Right kidney (tissue), 1 donor: ENCODE data around the gene LRMDA.
"Not testable (repeated sequence)": the region's sequence is repeated elsewhere in the genome, so short reads cannot be mapped to it uniquely, and the experiment has no call there.

Experiments
- DNase-seq: peaks from one replicate; pipeline ENCODE4 v3.0.0-alpha.2; 2016

The LRMDA gene

GRCh38 chr10:75588031-75588430, 156.6 kb downstream of the LRMDA start:
- no peak for DNase-seq

DNA sequence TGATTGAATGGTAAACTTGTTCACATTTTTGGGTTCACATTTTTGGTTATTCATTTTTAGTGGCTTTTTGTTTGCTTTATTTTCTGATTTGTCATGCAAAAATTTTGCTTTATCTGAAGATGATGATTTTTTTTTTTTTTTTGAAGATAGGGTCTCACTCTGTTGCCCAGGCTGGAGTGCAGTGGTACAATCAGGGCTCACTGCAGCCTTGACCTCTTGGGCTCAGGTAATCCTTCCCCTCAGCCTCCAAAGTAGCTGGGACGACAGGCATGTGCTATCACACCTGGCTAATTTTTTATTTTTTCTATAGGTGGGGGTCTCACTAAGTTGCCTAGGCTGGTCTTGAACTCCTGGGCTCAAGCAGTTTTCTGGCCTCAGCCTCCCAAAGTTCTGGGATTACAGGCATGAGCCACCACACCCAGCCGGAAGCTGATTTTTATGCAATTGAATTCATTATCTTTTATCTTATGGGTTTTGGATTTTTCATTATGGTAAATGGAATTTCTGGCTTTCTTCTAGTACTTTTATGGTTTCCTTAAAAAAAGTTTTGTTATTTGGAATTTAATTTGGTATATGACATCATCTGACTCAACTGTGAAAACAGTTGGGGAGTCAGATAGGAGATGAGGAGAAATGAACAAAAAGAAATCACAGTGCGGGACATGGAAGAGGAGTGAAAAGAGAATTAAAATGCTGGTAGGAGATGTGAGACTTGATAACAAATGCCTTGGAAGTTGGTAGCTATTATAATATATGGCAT, 158.7 kb downstream of the LRMDA start:
- no peak for DNase-seq

GRCh38 chr10:75592151-75592787, 160.8 kb downstream of the LRMDA start:
- peak; percentile 75 for DNase-seq

DNA sequence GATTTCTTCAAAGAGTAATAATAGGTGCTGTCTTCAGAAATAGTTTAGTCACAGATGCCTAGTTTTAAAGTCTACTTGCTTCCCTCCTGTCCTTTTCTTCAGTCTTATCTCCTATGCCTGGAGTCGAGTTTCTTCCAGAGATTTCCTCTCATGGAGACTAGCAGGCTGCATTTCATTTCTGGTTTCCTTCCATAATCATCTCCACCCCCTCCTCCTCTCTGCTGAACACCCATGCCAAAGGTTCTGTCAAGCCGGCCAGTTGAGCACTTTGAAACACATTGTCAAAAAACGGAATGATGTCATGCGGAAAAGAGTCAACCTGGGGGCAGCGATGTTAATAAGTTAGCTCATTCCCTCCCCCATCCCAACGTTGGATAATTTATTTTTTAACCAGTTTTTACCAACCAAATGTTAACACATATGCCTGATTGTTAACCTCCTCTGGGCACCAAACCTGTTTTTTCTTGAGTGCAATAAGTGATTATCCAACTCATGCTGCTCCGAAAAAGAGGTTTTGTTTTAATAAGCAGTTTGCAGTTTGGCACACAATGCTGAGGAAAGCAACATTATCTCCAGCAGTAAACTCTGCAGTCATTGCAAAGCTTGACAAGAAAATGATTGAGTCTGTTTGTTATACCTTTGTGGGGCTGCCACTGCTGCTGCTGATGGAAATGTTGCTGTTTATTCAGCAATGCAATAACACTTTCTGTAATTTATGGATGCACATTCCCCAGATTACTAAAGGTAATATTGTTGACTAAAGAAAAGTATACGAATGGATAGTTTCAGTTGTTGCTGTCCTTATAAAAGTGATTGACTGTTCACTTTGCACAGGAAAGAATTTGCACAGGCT, 161.6 kb downstream of the LRMDA start:
- DNase-seq, result no peak

- peak; percentile 47 for DNase-seq
Measured at GRCh38 chr10:75593692-75594556, 162.5 kb downstream of the LRMDA start.

DNA sequence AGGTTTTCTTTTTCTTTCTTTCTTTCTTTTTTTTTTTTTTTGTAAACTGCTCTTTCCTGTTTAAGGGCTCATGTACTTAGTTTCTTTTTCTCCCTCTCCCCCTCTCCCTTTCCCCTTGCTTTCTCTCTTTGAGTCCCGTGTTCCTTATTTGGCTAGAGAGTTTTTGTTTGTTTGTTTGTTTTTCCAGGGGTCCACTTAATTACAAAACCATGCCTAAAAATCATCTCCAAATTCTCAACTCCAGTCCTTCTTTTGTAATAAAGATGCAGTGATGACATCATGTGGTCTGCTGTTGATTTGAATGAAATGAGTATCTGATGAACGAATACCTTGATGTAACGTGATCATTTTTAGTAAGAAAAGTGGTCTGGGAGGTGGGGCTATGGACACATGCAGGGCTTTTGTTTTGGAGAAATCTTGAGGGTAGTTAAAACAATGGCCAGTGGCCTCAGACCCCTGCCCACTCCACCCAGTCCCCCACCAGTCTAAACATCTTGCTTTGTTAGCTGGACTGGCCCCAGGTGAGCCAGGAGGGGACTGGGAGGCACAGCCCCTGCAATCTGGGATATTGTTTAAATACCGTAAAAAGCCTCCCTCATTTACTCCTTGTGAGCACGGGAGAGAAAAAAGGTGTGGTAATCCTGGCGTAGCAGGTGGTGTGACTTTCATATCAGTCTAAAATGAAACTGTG, 165.7 kb downstream of the LRMDA start:
- no peak for DNase-seq

DNA sequence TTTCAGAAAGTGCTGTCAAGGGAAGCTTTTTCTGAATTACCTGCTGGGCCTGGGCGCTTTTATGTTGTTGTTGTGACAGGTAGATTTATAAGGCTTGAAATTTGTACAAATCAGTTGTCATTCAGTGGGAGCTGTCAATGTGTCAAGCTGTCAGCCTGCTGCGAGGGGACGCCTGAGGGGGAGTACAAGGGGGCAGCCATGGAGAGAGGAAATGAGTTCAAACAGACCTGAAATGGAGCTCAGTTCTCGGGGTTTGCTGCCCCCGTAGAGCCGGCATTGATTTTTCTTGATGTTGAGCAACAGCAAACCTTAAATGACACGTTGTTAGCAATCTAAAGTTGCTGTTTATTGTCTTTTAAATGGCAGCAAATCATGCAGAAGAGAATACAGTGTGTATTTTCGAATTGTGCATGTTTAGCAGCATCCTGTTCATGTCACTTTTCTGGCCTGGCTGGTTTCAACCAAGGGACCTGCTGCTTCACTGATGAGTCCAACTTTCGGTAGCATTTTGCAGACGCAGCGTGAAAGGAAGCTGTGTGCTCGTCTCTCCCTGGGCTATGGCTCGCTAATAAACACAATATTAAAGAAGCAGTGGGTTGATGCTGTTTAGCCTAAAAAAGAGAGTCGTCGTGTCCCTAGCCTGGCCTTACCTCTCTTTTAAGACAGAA, 166.5 kb downstream of the LRMDA start:
- no peak for DNase-seq

GRCh38 chr10:75598998-75599397, 167.6 kb downstream of the LRMDA start:
- DNase-seq, result no peak

DNA sequence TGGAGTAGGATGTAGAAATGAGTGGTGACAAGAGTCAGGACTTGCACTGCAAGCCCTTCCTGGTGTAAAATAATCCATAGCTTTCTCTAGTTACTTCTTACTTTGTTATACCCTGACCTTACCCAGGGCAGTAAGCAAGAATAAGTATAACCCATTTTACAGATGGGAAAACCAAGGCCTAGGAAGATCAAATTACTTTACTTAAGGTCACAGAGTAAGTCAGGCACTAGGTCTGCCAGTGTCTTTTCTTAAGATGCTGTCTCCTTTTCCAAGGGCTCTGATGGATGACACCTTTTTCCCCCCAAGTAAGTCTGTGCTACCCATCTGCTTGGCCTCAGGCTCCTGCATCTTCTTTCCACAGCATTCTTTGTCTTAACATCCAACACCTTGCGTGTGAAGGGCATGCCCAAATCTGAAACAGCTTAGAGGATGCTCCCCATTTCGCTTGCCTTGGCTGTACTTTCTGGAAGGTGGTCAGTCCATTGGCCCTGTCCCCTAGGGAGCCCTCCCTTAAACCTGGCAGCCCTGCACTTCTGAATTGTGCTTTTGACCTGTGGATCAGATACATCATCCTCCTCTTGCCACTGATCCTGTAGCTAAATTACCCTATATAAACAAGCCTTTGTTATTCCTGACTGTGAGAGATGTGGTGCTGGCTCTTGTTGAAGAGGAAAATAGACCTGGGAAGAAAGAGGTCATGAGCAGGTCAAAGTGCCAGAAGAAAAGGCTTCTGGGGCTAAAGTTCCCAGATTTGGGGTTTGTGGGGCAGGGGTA, 168.6 kb downstream of the LRMDA start:
- no peak for DNase-seq

DNA sequence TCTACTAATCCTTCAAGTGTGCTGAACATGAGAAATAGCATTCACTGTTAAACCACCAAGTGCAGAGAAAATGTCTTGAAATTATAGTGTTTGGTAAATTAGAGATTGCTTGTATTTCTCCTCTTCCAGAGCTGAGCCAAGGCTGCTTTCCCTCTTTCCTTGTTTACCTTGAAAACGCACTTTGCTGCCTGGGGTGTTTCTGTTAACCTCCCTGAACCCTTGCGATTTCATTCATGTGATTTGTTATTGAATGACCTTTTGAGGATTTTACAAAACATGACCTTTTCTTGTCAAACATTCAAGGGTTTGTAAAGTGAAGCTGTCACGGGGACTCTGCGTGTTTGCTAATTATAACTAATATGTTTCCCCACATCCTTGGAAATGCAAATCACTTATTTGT, 169.4 kb downstream of the LRMDA start:
- no peak for DNase-seq

DNA sequence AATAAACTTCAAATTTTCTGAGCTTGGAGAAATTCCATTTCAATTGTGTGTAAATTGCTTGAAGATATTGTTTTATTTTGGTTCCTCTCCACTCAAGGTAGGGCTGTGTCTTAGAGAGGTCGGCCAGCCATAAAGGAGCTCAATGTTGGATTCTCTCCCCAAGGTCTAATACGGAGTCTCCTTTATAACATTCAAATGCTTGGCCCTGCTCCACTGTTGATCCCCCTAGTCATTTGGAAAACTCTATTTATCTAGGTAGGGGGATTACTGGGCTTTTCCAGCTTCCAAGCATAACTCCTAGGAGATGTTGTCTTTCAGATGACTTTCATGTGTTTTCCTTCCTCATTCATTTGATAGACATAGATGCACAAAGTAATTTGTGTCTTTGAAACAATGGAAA, 170.9 kb downstream of the LRMDA start:
- DNase-seq, result no peak

GRCh38 chr10:75605096-75605495, 173.7 kb downstream of the LRMDA start:
- no peak for DNase-seq

GRCh38 chr10:75605795-75606194, 174.4 kb downstream of the LRMDA start:
- DNase-seq, result not testable (repeated sequence)

DNA sequence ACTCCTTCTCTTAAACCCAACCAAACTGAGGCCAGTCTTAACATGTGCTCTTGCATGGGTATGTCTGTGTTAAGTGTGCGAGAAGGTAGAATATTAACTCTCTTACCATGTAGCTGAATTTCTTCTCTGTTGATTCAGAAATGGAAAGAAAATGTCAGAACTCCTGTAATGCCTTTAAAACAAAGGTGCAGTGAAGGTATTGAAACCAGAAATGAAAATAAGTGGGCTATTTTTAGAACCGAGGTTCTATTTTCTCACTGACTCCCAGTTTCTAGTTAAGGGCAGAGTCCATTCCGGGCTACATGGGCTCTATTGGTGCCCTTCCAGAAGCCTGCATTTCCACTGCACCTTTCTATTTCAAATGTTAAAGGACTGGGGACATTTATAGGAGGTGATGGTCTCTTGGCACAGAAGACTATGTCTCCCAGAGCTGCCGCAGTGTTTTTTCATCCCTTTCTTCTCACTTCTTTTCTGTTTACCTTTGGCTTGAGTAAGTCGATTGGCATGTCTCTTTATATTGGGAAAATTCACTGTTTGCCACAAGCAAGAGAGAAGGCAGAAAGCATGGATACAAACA, 174.9 kb downstream of the LRMDA start:
- DNase-seq, result no peak

- no peak for DNase-seq
Measured at GRCh38 chr10:75607576-75607975, 176.2 kb downstream of the LRMDA start.

DNA sequence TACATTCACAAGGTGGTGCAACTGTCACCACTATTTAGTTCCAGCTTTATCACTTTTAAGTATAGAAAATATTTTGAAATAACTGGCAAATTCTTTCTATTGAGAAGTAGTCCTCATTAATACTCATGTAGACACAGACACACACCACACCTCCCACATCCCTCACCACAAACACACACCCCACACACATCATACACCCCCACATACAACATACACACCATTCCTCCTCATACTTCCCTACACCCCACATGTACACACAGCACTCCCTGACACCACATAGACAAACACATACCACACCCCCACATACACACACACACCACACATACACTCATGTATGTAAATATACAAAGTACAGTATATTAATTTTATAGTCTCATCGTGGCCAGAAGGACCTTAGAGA, 178.8 kb downstream of the LRMDA start:
- no peak for DNase-seq

DNA sequence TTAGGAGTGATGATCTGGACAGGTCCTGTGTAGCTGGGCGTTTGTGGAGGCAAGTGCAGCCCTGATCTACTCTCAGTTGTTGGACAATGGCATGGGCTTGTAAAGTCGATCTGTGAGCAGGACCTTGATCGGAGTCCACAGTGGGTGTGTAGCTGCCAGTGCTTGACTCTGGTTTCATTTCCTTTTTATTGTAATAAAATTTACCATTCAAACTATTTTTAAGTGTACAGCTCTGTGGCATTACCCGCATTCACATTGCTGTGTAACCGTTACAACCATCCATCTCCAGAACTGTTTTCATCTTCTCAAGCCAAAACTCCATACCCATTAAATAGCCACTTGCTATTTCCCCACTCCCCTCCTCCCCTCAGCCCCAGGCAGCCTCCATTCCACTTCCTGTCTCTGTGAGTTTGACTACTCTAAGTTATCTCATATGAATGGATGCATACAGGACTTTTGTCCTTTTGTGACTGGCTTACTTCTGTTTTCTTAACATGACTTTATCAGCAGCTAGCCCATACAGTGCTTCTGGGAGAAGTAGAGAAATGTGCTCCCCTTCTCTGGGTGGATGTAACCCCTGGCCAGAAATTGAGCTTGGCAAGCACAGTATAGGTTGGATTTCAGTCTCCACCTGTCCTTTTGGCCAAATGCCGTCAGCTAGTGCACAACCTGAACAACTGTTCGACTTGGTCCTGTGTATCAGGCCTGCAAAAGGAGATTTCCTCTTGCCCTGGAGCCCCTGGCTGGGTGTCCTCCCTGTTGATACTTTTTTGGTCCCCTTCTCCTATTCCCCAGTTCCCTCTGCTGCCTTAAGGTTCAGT, 180.0 kb downstream of the LRMDA start:
- no peak for DNase-seq

DNA sequence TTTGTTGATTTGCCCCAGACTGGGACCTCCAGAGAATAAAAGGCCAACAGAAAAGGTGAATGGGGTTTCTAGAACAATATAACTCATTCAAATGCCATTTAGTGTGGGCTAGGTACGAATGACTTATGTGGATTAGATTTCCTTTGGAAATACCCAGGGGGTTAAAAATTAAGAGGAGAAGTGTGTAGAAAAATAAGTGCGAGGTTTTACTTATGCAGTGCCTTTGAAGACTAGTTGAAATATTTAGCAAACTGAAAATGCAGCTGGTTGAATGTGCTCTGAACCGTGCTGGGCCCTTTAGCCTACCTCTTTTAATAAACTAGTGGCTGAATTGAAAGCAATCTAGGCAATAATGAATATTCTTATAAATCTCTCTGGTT, 180.6 kb downstream of the LRMDA start:
- no peak for DNase-seq
